Thoracic aorta (tissue), 2 donors: Measurements from ENCODE around the gene PPP3R1. TPM values are rescaled to one million over a fixed set of nuclear protein-coding genes. Genes with fewer than 3 reads are reported as not detected.

ENCODE experiments used
- ATAC-seq: fragments of 150-250 bp; one replicate; pipeline ENCODE4 v1.8.0; 2017; ENCODE audit warnings: low read depth; ENCODE audit not compliant: insufficient number of reproducible peaks, low FRiP score
- DNase-seq: peaks from one replicate; pipeline ENCODE4 v3.0.0-alpha.2; 2020; ENCODE audit warnings: low spot score
- H3K27ac ChIP-seq, 2 donors: fragments of 200-600 bp; sonication (generic); 1 replicate in 1 of 2; 2 replicates in 1 of 2; pipeline ENCODE4 v1.5.1; 2016; ENCODE audit warnings: mild to moderate bottlenecking in 2 of 2, moderate library complexity in 2 of 2
- H3K27me3 ChIP-seq: fragments of 200-600 bp; sonication (generic); replicated peaks from 2 replicates; pipeline ENCODE4 v1.6.0; 2016; ENCODE audit warnings: mild to moderate bottlenecking; ENCODE audit not compliant: insufficient read depth
- H3K36me3 ChIP-seq: fragments of 200-600 bp; sonication (generic); one replicate; pipeline ENCODE4 v1.5.1; 2016
- H3K4me1 ChIP-seq, 2 donors: fragments of 200-600 bp; sonication (generic); 1 replicate in 1 of 2; 2 replicates in 1 of 2; pipeline versions ENCODE4 v1.5.1 to v1.6.0; 2016; ENCODE audit warnings: low read depth in 2 of 2, mild to moderate bottlenecking in 1 of 2; ENCODE audit not compliant: control insufficient read depth in 1 of 2
- H3K4me3 ChIP-seq: fragments of 200-600 bp; sonication (generic); 2 replicates; pipeline ENCODE4 v1.5.1; 2016; ENCODE audit warnings: mild to moderate bottlenecking
- H3K9me3 ChIP-seq: fragments of 200-600 bp; sonication (generic); 2 replicates; pipeline ENCODE4 v1.5.1; 2016
- total RNA-seq, 2 donors: library from RNA; depleted of rRNA; stranded (reverse); fragments of >200 nt; gene quantifications; one replicate each; pipeline versions ENCODE4 v1.1.0 to v1.2.3, GENCODE V29; 2016
- TF ChIP-seq, protein P1 (sequence below): fragments of 200-600 bp; sonication (generic); IDR thresholded peaks from one replicate; pipeline ENCODE4 v1.5.1; 2019; ENCODE audit warnings: antibody characterized with exemption

Gene PPP3R1
- total RNA-seq, 2 donors from 2014 or later: 27.1 to 39.3 TPM

DNA sequence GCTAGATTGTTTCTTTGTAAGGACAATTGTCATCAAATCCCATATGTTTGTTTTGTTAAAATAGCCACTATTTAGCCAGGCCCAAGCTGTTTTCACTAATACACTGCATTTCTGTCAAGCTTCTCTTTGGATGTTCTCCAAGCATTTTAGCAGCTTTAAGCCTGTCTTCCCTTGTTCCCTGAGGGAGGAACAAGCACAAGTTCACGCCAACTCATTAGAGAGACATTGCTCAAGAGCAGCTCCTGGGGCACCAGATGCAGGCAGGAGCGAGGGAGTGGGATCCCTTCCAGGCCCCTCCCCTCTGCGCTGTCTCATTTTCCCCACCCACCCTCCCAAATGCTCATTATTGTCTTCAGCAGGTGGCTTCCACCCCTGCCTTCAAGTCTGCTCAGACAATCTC, 32.6 kb upstream of the PPP3R1 start:
- Histone ChIP-seq H3K36me3 (no peaks in the 10 kb centered on the region), H3K4me3 (no peak overlapping the region), H3K27ac (no peak overlapping the region), H3K4me1 (peaks cover 10 to 14% of the 10 kb centered on the region in 2 donors), H3K9me3 (no peaks in the 10 kb centered on the region), H3K27me3 (no peaks in the 10 kb centered on the region)
- DNase-seq (no peak), ATAC-seq (no peak)
- TF ChIP-seq, protein P1, sequence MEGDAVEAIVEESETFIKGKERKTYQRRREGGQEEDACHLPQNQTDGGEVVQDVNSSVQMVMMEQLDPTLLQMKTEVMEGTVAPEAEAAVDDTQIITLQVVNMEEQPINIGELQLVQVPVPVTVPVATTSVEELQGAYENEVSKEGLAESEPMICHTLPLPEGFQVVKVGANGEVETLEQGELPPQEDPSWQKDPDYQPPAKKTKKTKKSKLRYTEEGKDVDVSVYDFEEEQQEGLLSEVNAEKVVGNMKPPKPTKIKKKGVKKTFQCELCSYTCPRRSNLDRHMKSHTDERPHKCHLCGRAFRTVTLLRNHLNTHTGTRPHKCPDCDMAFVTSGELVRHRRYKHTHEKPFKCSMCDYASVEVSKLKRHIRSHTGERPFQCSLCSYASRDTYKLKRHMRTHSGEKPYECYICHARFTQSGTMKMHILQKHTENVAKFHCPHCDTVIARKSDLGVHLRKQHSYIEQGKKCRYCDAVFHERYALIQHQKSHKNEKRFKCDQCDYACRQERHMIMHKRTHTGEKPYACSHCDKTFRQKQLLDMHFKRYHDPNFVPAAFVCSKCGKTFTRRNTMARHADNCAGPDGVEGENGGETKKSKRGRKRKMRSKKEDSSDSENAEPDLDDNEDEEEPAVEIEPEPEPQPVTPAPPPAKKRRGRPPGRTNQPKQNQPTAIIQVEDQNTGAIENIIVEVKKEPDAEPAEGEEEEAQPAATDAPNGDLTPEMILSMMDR: no peak

DNA sequence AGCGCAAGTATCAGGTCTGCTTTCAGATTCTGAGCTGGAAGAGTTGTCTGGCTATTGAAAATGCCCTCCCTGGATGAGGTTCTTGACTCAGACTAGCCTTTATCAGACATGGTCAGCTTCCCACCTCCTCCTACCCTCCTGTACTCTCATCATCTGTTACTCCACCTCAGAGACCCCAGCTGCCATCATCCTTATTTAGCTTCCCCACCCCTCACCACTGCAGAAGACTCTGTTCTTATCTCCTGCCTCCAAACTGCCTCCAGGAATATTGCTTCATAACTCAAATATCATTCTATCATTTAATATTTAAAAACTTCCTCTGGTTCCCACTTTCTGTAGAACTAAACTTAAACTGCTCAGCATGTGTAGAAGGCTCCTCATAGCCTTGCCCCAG, 31.1 kb upstream of the PPP3R1 start:
- TF ChIP-seq, protein P1: no peak
- DNase-seq: no peak
- H3K4me3 ChIP-seq: no peak overlapping the region

GRCh38 chr2:68282811-68283418, 30.6 kb upstream of the PPP3R1 start:
- DNase-seq (no peak), ATAC-seq (no peak)
- H3K4me1 ChIP-seq: peaks cover 7 to 8% of the 10 kb centered on the region in 2 donors
- no peak overlapping the region for H3K27ac ChIP-seq
- no peaks in the 10 kb centered on the region for H3K36me3 ChIP-seq
- H3K9me3 ChIP-seq: no peaks in the 10 kb centered on the region
- TF ChIP-seq, protein P1: peak; percentile 68
- H3K4me3 ChIP-seq: no peak overlapping the region
- no peaks in the 10 kb centered on the region for H3K27me3 ChIP-seq

More for the DNA sequence above, 31.1 kb upstream of the PPP3R1 start:
- Histone ChIP-seq H3K27ac (no peak overlapping the region), H3K4me1 (peaks cover 10 to 11% of the 10 kb centered on the region in 2 donors), H3K36me3 (no peaks in the 10 kb centered on the region), H3K27me3 (no peaks in the 10 kb centered on the region), H3K9me3 (no peaks in the 10 kb centered on the region)
- no peak for ATAC-seq

DNA sequence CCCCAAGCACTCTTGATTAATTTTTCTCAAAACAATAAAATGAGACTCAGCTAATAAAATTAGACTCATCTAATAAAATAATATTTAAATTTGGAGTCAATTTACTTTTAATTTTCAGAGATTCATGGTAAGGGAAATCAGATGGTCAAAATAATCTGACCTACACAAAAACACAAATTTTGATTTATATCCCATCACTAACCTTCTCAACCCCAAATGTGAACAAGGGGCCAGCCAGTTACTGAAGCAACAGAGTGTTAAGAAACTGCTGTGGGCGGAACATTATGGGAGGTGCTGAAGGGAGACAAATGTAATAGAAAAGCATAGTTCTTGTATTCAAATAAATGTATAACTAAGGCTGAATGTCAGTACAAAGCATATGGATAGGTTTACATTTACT, 28.5 kb upstream of the PPP3R1 start:
- TF ChIP-seq, protein P1: no peak
- H3K9me3 ChIP-seq: no peaks in the 10 kb centered on the region
- no peaks in the 10 kb centered on the region for H3K36me3 ChIP-seq
- H3K4me1 ChIP-seq: no peaks in the 10 kb centered on the region
- H3K27me3 ChIP-seq: no peaks in the 10 kb centered on the region
- DNase-seq (no peak), ATAC-seq (no peak)
- no peak overlapping the region for H3K27ac ChIP-seq
- no peak overlapping the region for H3K4me3 ChIP-seq

DNA sequence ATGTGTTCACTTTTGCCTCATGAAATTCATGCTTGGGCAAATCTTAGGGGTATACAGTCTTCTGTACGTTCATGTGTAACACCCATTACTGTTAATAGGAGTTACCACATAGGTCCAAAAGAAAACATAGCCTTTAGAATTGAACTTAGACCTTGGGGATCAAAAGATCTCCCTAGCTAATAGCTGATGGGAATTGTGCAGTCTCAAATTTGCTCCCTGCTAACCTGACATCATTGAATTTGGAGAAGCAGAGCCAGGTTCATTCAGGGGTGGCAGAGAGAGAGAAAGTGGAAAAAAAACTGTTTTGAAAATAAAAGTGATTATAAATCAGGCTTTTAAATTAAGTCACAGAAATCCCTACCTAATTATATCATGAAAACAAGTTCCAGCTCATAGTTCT, 28.0 kb upstream of the PPP3R1 start:
- Histone ChIP-seq H3K9me3 (no peaks in the 10 kb centered on the region), H3K4me3 (no peak overlapping the region), H3K27me3 (no peaks in the 10 kb centered on the region), H3K27ac (no peak overlapping the region), H3K36me3 (no peaks in the 10 kb centered on the region), H3K4me1 (no peaks in the 10 kb centered on the region)
- ATAC-seq: no peak
- DNase-seq: no peak
- TF ChIP-seq, protein P1: no peak
